ENCODE data around the gene M1AP.

DNA sequence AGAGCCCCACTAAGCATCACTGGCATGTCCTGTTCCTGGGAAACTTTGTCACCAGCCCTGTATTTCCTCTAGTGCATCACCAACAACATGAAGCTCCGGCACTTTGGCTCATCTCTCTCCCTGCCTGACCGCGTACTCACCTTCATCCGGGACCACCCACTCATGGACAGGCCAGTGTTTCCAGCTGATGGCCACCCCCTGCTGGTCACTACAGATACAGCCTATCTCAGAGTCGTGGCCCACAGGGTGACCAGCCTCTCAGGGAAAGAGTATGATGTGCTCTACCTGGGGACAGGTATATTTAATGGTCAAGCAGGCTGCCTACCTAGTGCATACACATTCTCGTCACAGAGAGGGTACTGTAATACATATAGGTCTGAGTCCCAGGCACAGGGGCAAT, 27.0 kb upstream of the M1AP start:
- TF ChIP-seq CTCF (IDR thresholded peaks at IDR 0.05; ENCODE audit: insufficient read depth, low read depth, low read length), result no peak
- no peak for TF ChIP-seq EZH2 (IDR thresholded peaks at IDR 0.05; ENCODE audit: insufficient read depth, low read length)

All from astrocyte (in vitro differentiated cells and primary cell).